CD4-positive, alpha-beta T cell (primary cell): ENCODE measurements around the gene LAT. TPM values are rescaled to one million over a fixed set of nuclear protein-coding genes. Genes with fewer than 3 reads are reported as not detected.

Experiments
- ATAC-seq: fragments of 200-7000 bp; cut with Tn5 transposase; one replicate; pipeline ENCODE4 v1.10.0; 2022; ENCODE audit warnings: mild to moderate bottlenecking; ENCODE audit not compliant: poor library complexity
- CTCF ChIA-PET: fragments of 350-600 bp; sonication (Branson Sonifier 250); formaldehyde crosslinking; loops from one replicate; lab custom pipeline; 2021; ENCODE audit warnings: antibody characterized with exemption, inconsistent platforms; lab: Charles Lee
- POLR2A ChIA-PET: fragments of 350-600 bp; sonication (Branson Sonifier 250); formaldehyde crosslinking; loops from one replicate; lab custom pipeline; 2021; ENCODE audit warnings: antibody characterized with exemption, inconsistent platforms; lab: Charles Lee
- DNase-seq, 14 experiments: peaks; one replicate each; pipeline ENCODE4 v3.0.0-alpha.2; 2013 to 2020; ENCODE audit warnings: mixed read lengths in 2 of 14
- H3K27ac ChIP-seq, 2 donors: one replicate each; pipeline versions ENCODE4 v1.5.1 to v1.7.0; 2013; ENCODE audit warnings: low read length in 2 of 2, low read depth in 1 of 2, mild to moderate bottlenecking in 1 of 2
- H3K27me3 ChIP-seq, 2 experiments: 1 replicate in 1 of 2; 2 replicates in 1 of 2; pipeline versions ENCODE4 v1.6.1 to v1.7.0; 2013; ENCODE audit warnings: low read length in 2 of 2, control low read depth in 1 of 2, mild to moderate bottlenecking in 1 of 2, moderate library complexity in 1 of 2; ENCODE audit not compliant: insufficient read depth in 2 of 2, control insufficient read depth in 1 of 2
- H3K36me3 ChIP-seq: one replicate; pipeline ENCODE4 v1.6.1; 2013; ENCODE audit warnings: low read length, control low read depth; ENCODE audit not compliant: insufficient read depth
- H3K4me1 ChIP-seq: one replicate; pipeline ENCODE4 v1.6.1; 2013; ENCODE audit warnings: low read length, control low read depth; ENCODE audit not compliant: insufficient read depth
- H3K4me3 ChIP-seq: one replicate; pipeline ENCODE4 v1.5.1; 2013; ENCODE audit warnings: mild to moderate bottlenecking, low read length, moderate library complexity
- H3K9me3 ChIP-seq, 2 experiments: 1 replicate in 1 of 2; 2 replicates in 1 of 2; pipeline versions ENCODE4 v1.6.1 to v1.7.0; 2013; ENCODE audit warnings: low read length in 2 of 2, mild to moderate bottlenecking in 2 of 2, control low read depth in 1 of 2, moderate library complexity in 1 of 2; ENCODE audit not compliant: control insufficient read depth in 1 of 2, insufficient read depth in 1 of 2
- H3K27ac Mint-ChIP-seq: one replicate; pipeline ENCODE4 v1.8.0; 2020; ENCODE audit warnings: mixed read lengths
- H3K27me3 Mint-ChIP-seq: one replicate; pipeline ENCODE4 v1.8.0; 2021; ENCODE audit warnings: mixed read lengths
- H3K36me3 Mint-ChIP-seq: one replicate; pipeline ENCODE4 v1.8.0; 2021; ENCODE audit warnings: low read depth, mixed read lengths
- H3K4me1 Mint-ChIP-seq: one replicate; pipeline ENCODE4 v1.8.0; 2021; ENCODE audit warnings: low read depth, mixed read lengths
- H3K4me3 Mint-ChIP-seq: one replicate; pipeline ENCODE4 v1.8.0; 2020; ENCODE audit warnings: mild to moderate bottlenecking, mixed read lengths
- H3K9me3 Mint-ChIP-seq: one replicate; pipeline ENCODE4 v1.8.0; 2020; ENCODE audit warnings: mixed read lengths
- CTCF ChIP-seq: fragments of 200-600 bp; IDR thresholded peaks from one replicate; pipeline ENCODE4 v1.8.0; 2022; ENCODE audit warnings: antibody characterized with exemption, mild to moderate bottlenecking
- intact Hi-C, 2 experiments: fragments of 100-400 bp; cut with DNase I in 1 of 2; cut with micrococcal nuclease in 1 of 2; formaldehyde crosslinking; loops; one replicate each; pipeline versions ENCODE4 v1.15.1 to v1.9.0; 2023 to 2025; cut with DNase I, micrococcal nuclease
- total RNA-seq, 174 experiments: library from RNA in 2 of 174; stranded (reverse) in 2 of 174; gene quantifications; one replicate each; pipeline ENCODE4 v1.2.3 and lab custom pipeline; 2021 to 2026

The LAT gene
- total RNA-seq, 2 experiments from 2014 or later = 156 to 160 TPM

- DNase-seq (peak in 2 of 14 experiments; percentile 42 to 53), ATAC-seq (peak; percentile 8)
- Histone ChIP-seq H3K9me3 (no peaks in the 10 kb centered on the region), H3K27me3 (no peaks in the 10 kb centered on the region), H3K27ac (peak overlapping the region; percentile 43 to 55), H3K36me3 (peaks cover 15% of the 10 kb centered on the region), H3K4me3 (peak overlapping the region; percentile 88), H3K4me1 (peaks cover 33% of the 10 kb centered on the region)
- peaks cover 24% of the 10 kb centered on the region for H3K36me3 Mint-ChIP-seq
- intact Hi-C loops = loop anchor here in 1 of 2 experiments (1.0 kb wide), 1 partner anchor 23 kb away; no protein-coding TSS in a partner anchor
- peaks cover 43% of the 10 kb centered on the region for H3K4me1 Mint-ChIP-seq
- CTCF ChIA-PET = interaction anchor here (0.6 to 1.5 kb wide), 8 partner anchors 11 to 56 kb away, joined by 3 to 8 read pairs (median 5); no protein-coding TSS in a partner anchor
- no peaks in the 10 kb centered on the region for H3K27me3 Mint-ChIP-seq
- H3K4me3 Mint-ChIP-seq = peak overlapping the region; percentile 99
- no peaks in the 10 kb centered on the region for H3K9me3 Mint-ChIP-seq
- POLR2A ChIA-PET = interaction anchor here (0.6 to 3.3 kb wide), 19 partner anchors 12 to 212 kb away, joined by 3 to 65 read pairs (median 3); partner anchors contain the start of genes ATXN2L, LAT, NFATC2IP and RABEP2
- TF ChIP-seq CTCF = peak; percentile 61
- H3K27ac Mint-ChIP-seq = peak overlapping the region; percentile 94
Measured at GRCh38 chr16:28974007-28974436, 10.8 kb upstream of the LAT start.

GRCh38 chr16:28974437-28975157, 10.3 kb upstream of the LAT start, which contains the start of gene SPNS1:
Gene SPNS1, plus strand, starts transcription at chr16:28974778. Its CDS starts 374 bp downstream, at chr16:28975152.
- ATAC-seq = peak; percentile 89
- Histone ChIP-seq H3K27me3 (no peaks in the 10 kb centered on the region), H3K27ac (peak within 1 kb of the TSS; percentile 43 to 55), H3K9me3 (no peaks in the 10 kb centered on the region), H3K4me3 (peak within 1 kb of the TSS; percentile 88), H3K4me1 (peaks cover 33% of the 10 kb centered on the region), H3K36me3 (peaks cover 19% of the 10 kb centered on the region)
- Mint-ChIP-seq H3K27me3 (no peaks in the 10 kb centered on the region), H3K4me3 (peak within 1 kb of the TSS; percentile 99), H3K27ac (peak within 1 kb of the TSS; percentile 94), H3K36me3 (peaks cover 24% of the 10 kb centered on the region), H3K9me3 (no peaks in the 10 kb centered on the region), H3K4me1 (peaks cover 43% of the 10 kb centered on the region)
- POLR2A ChIA-PET = interaction anchor here (0.6 to 3.3 kb wide), 13 partner anchors 12 to 152 kb away, joined by 3 to 65 read pairs (median 4); partner anchors contain the start of genes ATXN2L, LAT, NFATC2IP and SH2B1
- DNase-seq = peak; percentile 77 to 95 (median 86)
- CTCF ChIA-PET = interaction anchor here (0.6 to 1.5 kb wide), 7 partner anchors 12 to 55 kb away, joined by 3 to 8 read pairs (median 6); no protein-coding TSS in a partner anchor
- intact Hi-C loops = loop anchor here in 1 of 2 experiments (1.0 kb wide), 1 partner anchor 23 kb away; no protein-coding TSS in a partner anchor
- TF ChIP-seq CTCF = no peak

- ChIA-PET CTCF (no interaction called here), POLR2A (interaction anchor here (1.5 to 3.3 kb wide), 3 partner anchors 11 to 46 kb away, joined by 4 to 65 read pairs (median 11); partner anchors contain the start of gene LAT)
- no peaks in the 10 kb centered on the region for H3K9me3 Mint-ChIP-seq
- no peak for TF ChIP-seq CTCF
- peak overlapping the region; percentile 94 for H3K27ac Mint-ChIP-seq
- peak overlapping the region; percentile 88 for H3K4me3 ChIP-seq
- intact Hi-C loops = no loop called here
- ATAC-seq (no peak), DNase-seq (no peak)
- H3K36me3 Mint-ChIP-seq = peaks cover 27% of the 10 kb centered on the region
- no peaks in the 10 kb centered on the region for H3K9me3 ChIP-seq
- H3K27me3 ChIP-seq = no peaks in the 10 kb centered on the region
- peak overlapping the region; percentile 99 for H3K4me3 Mint-ChIP-seq
- H3K27me3 Mint-ChIP-seq = no peaks in the 10 kb centered on the region
- peaks cover 43% of the 10 kb centered on the region for H3K4me1 Mint-ChIP-seq
- H3K4me1 ChIP-seq = peaks cover 33% of the 10 kb centered on the region
- H3K27ac ChIP-seq = peak overlapping the region in 1 of 2 donors; percentile 55
- H3K36me3 ChIP-seq = peaks cover 19% of the 10 kb centered on the region
Measured at GRCh38 chr16:28975158-28975599, 9.7 kb upstream of the LAT start.
